ENCODE data around the gene NOP53.
"Not testable (repeated sequence)": the region's sequence is repeated elsewhere in the genome, so short reads cannot be mapped to it uniquely, and the experiment has no call there.

NOP53 gene

GRCh38 chr19:47802521-47803043, 57.2 kb downstream of the NOP53 start:
- Histone ChIP-seq H3K4me1 (ENCODE audit: insufficient read depth, low read length) (no peaks in the 10 kb centered on the region), H4K20me1 (ENCODE audit: insufficient read depth, low read length) (no peaks in the 10 kb centered on the region), H3K9me3 (ENCODE audit: insufficient read depth, low read length, severe bottlenecking) (peaks cover 4% of the 10 kb centered on the region), H3K27ac (ENCODE audit: low read length) (no peak overlapping the region), H3K79me2 (ENCODE audit: insufficient read depth, low read length) (no peaks in the 10 kb centered on the region), H3K4me3 (ENCODE audit: low read depth in 1 of 2, low read length in 2 of 2) (no peak overlapping the region), H3K36me3 (ENCODE audit: insufficient read depth, low read length) (no peaks in the 10 kb centered on the region), H3K27me3 (ENCODE audit: insufficient read depth, low read length, poor library complexity) (peaks cover 3% of the 10 kb centered on the region), H2AFZ (ENCODE audit: low read depth, low read length) (no peak overlapping the region), H3K9ac (ENCODE audit: low read depth, low read length) (no peak overlapping the region), H3K4me2 (ENCODE audit: insufficient read depth, low read length) (no peak overlapping the region)
- TF ChIP-seq EZH2 (IDR thresholded peaks at IDR 0.05; ENCODE audit: borderline replicate concordance, low read depth, low read length, severe bottlenecking) (no peak), CTCF (IDR thresholded peaks at IDR 0.05; ENCODE audit: borderline replicate concordance, extremely low read depth, low read length, poor library complexity, severe bottlenecking) (no peak)
- no peak for ATAC-seq (ENCODE audit: insufficient read depth, low read depth)
- DNase-seq, result no peak

- not testable (repeated sequence) for H3K4me2 ChIP-seq (ENCODE audit: insufficient read depth, low read length); H3K27me3 ChIP-seq (ENCODE audit: insufficient read depth, low read length, poor library complexity); H4K20me1 ChIP-seq (ENCODE audit: insufficient read depth, low read length); DNase-seq; H3K27ac ChIP-seq (ENCODE audit: low read length); H3K4me1 ChIP-seq (ENCODE audit: insufficient read depth, low read length); H3K4me3 ChIP-seq (ENCODE audit: low read depth in 1 of 2, low read length in 2 of 2); H3K79me2 ChIP-seq (ENCODE audit: insufficient read depth, low read length); H3K9ac ChIP-seq (ENCODE audit: low read depth, low read length); H3K9me3 ChIP-seq (ENCODE audit: insufficient read depth, low read length, severe bottlenecking); ATAC-seq (ENCODE audit: insufficient read depth, low read depth); H3K36me3 ChIP-seq (ENCODE audit: insufficient read depth, low read length); H2AFZ ChIP-seq (ENCODE audit: low read depth, low read length)
Observed at GRCh38 chr19:47803148-47803547, 57.8 kb downstream of the NOP53 start.

- H3K27ac ChIP-seq (ENCODE audit: low read length); H3K4me3 ChIP-seq (ENCODE audit: low read depth in 1 of 2, low read length in 2 of 2); H3K79me2 ChIP-seq (ENCODE audit: insufficient read depth, low read length); H2AFZ ChIP-seq (ENCODE audit: low read depth, low read length); H3K9ac ChIP-seq (ENCODE audit: low read depth, low read length); ATAC-seq (ENCODE audit: insufficient read depth, low read depth); DNase-seq; H3K9me3 ChIP-seq (ENCODE audit: insufficient read depth, low read length, severe bottlenecking); H3K4me2 ChIP-seq (ENCODE audit: insufficient read depth, low read length); H3K27me3 ChIP-seq (ENCODE audit: insufficient read depth, low read length, poor library complexity); H3K4me1 ChIP-seq (ENCODE audit: insufficient read depth, low read length); H3K36me3 ChIP-seq (ENCODE audit: insufficient read depth, low read length); H4K20me1 ChIP-seq (ENCODE audit: insufficient read depth, low read length): not testable (repeated sequence)
Observed at GRCh38 chr19:47803671-47804070, 58.3 kb downstream of the NOP53 start.

- not testable (repeated sequence) for H3K27ac ChIP-seq (ENCODE audit: low read length); H3K4me2 ChIP-seq (ENCODE audit: insufficient read depth, low read length); H3K27me3 ChIP-seq (ENCODE audit: insufficient read depth, low read length, poor library complexity); H3K79me2 ChIP-seq (ENCODE audit: insufficient read depth, low read length); H3K36me3 ChIP-seq (ENCODE audit: insufficient read depth, low read length); DNase-seq; H3K4me3 ChIP-seq (ENCODE audit: low read depth in 1 of 2, low read length in 2 of 2); H4K20me1 ChIP-seq (ENCODE audit: insufficient read depth, low read length); H3K9me3 ChIP-seq (ENCODE audit: insufficient read depth, low read length, severe bottlenecking); H2AFZ ChIP-seq (ENCODE audit: low read depth, low read length); ATAC-seq (ENCODE audit: insufficient read depth, low read depth); H3K4me1 ChIP-seq (ENCODE audit: insufficient read depth, low read length); H3K9ac ChIP-seq (ENCODE audit: low read depth, low read length)
Observed at GRCh38 chr19:47804451-47804850, 59.1 kb downstream of the NOP53 start, which contains the start of gene TPRX1. TPRX1 (minus strand) TSS chr19:47804551; CDS start chr19:47804539, 12 bp downstream.

- H2AFZ ChIP-seq (ENCODE audit: low read depth, low read length), result no peak overlapping the region
Observed at GRCh38 chr19:47805313-47805712, 60.0 kb downstream of the NOP53 start.

More at GRCh38 chr19:47805313-47805712, 60.0 kb downstream of the NOP53 start:
- Histone ChIP-seq H4K20me1 (ENCODE audit: insufficient read depth, low read length) (no peaks in the 10 kb centered on the region), H3K9ac (ENCODE audit: low read depth, low read length) (no peak overlapping the region), H3K4me3 (ENCODE audit: low read depth in 1 of 2, low read length in 2 of 2) (no peak overlapping the region), H3K4me2 (ENCODE audit: insufficient read depth, low read length) (no peak overlapping the region), H3K4me1 (ENCODE audit: insufficient read depth, low read length) (no peaks in the 10 kb centered on the region), H3K36me3 (ENCODE audit: insufficient read depth, low read length) (no peaks in the 10 kb centered on the region), H3K27ac (ENCODE audit: low read length) (no peak overlapping the region), H3K79me2 (ENCODE audit: insufficient read depth, low read length) (no peaks in the 10 kb centered on the region), H3K9me3 (ENCODE audit: insufficient read depth, low read length, severe bottlenecking) (peaks cover 4% of the 10 kb centered on the region), H3K27me3 (ENCODE audit: insufficient read depth, low read length, poor library complexity) (no peaks in the 10 kb centered on the region)
- no peak for ATAC-seq (ENCODE audit: insufficient read depth, low read depth)
- no peak for DNase-seq
- TF ChIP-seq CTCF (IDR thresholded peaks at IDR 0.05; ENCODE audit: borderline replicate concordance, extremely low read depth, low read length, poor library complexity, severe bottlenecking) (no peak), EZH2 (IDR thresholded peaks at IDR 0.05; ENCODE audit: borderline replicate concordance, low read depth, low read length, severe bottlenecking) (no peak)
